Nephron progenitor cell (in vitro differentiated cells): ENCODE results near the gene GRID2.
"Not testable (repeated sequence)": the region's sequence is repeated elsewhere in the genome, so short reads cannot be mapped to it uniquely, and the experiment has no call there.

Source experiments
- DNase-seq: peaks from one replicate; pipeline ENCODE4 v3.0.0; 2021
- H3K27ac Mint-ChIP-seq: 2 replicates; pipeline ENCODE4 v1.8.0; 2021; ENCODE audit warnings: mild to moderate bottlenecking, moderate library complexity, mixed read lengths
- H3K27me3 Mint-ChIP-seq: 2 replicates; pipeline ENCODE4 v1.8.0; 2021; ENCODE audit warnings: mild to moderate bottlenecking, low read depth, mixed read lengths; ENCODE audit not compliant: poor library complexity
- H3K36me3 Mint-ChIP-seq: 2 replicates; pipeline ENCODE4 v1.8.0; 2021; ENCODE audit warnings: low read depth, mixed read lengths
- H3K4me1 Mint-ChIP-seq: 2 replicates; pipeline ENCODE4 v1.8.0; 2021; ENCODE audit warnings: mixed read lengths
- H3K4me3 Mint-ChIP-seq: 2 replicates; pipeline ENCODE4 v1.8.0; 2021; ENCODE audit warnings: mild to moderate bottlenecking, moderate library complexity, mixed read lengths
- H3K9me3 Mint-ChIP-seq: 2 replicates; pipeline ENCODE4 v1.8.0; 2021; ENCODE audit warnings: mild to moderate bottlenecking, moderate library complexity, mixed read lengths
- TF ChIP-seq, protein P1 (sequence below): fragments of 200-600 bp; sonication (generic); IDR thresholded peaks from 2 replicates; pipeline ENCODE4 v1.5.0; 2021; ENCODE audit warnings: antibody characterized with exemption

The GRID2 gene

DNA sequence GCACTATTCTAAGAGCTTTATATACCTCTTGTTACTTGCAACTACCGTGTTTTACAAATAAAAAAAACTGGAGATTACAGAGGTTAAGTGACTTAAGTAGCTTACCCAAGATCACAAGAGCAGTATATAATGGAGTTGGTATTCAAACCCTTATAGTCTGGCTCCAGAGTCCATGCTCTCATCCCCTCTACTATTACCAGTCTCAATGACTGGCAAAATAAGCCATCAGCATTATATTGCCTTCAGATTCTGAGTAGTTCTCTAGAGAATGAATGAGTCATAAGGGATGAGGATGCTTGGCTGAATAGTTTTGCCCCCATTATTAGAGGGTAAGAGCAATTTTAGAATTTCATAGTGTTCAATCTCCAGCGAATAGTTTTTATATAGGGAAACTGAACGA lies 1354.7 kb downstream of the GRID2 start:
- Mint-ChIP-seq H3K36me3 (no peaks in the 10 kb centered on the region), H3K27ac (no peak overlapping the region), H3K4me1 (no peaks in the 10 kb centered on the region), H3K27me3 (no peaks in the 10 kb centered on the region), H3K9me3 (no peaks in the 10 kb centered on the region), H3K4me3 (no peak overlapping the region)
- TF ChIP-seq, protein P1, sequence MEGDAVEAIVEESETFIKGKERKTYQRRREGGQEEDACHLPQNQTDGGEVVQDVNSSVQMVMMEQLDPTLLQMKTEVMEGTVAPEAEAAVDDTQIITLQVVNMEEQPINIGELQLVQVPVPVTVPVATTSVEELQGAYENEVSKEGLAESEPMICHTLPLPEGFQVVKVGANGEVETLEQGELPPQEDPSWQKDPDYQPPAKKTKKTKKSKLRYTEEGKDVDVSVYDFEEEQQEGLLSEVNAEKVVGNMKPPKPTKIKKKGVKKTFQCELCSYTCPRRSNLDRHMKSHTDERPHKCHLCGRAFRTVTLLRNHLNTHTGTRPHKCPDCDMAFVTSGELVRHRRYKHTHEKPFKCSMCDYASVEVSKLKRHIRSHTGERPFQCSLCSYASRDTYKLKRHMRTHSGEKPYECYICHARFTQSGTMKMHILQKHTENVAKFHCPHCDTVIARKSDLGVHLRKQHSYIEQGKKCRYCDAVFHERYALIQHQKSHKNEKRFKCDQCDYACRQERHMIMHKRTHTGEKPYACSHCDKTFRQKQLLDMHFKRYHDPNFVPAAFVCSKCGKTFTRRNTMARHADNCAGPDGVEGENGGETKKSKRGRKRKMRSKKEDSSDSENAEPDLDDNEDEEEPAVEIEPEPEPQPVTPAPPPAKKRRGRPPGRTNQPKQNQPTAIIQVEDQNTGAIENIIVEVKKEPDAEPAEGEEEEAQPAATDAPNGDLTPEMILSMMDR = no peak
- no peak for DNase-seq

DNA sequence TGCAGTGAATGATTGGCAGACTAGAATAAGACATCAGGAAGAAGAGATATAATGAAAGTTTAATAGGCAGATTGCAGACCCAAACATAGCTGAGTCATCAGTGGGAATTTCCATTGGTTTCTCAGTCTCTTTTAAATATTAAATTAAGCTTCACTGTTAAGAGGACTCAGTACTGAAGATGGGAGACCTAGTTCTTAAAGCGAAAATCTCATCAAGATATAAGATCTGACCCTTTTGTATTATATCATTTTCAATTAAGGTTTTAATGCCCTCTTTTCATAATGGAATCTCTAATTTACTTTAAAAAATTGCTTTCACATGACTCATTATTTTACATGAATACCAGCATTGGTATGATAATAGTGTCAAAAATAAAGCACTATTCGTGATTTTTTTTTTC lies 1355.9 kb downstream of the GRID2 start:
- Mint-ChIP-seq H3K27ac (no peak overlapping the region), H3K36me3 (no peaks in the 10 kb centered on the region), H3K9me3 (no peaks in the 10 kb centered on the region), H3K27me3 (peaks cover 7% of the 10 kb centered on the region), H3K4me3 (no peak overlapping the region), H3K4me1 (no peaks in the 10 kb centered on the region)
- no peak for DNase-seq
- TF ChIP-seq, protein P1 = no peak

DNA sequence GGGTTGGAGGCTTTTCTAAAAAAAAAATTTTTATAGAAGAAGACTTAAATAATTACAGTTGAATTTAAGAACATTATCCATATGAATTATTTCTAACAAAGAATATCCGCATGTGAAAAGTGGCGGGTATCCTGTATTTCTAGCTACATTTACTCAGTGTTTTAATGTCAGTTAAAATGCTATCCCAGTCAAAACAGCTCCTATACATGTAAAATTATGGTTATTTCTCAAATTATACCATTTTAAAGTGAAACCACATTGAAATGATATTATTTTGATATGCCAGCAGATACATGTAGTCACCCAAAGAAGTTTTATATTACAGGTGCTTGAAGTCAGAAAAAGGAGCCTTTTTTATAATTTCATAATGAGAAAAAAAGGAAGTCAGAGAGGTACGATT lies 1356.3 kb downstream of the GRID2 start:
- TF ChIP-seq, protein P1 = no peak
- Mint-ChIP-seq H3K4me3 (no peak overlapping the region), H3K27ac (no peak overlapping the region), H3K27me3 (peaks cover 8% of the 10 kb centered on the region), H3K4me1 (no peaks in the 10 kb centered on the region), H3K36me3 (no peaks in the 10 kb centered on the region), H3K9me3 (no peaks in the 10 kb centered on the region)
- no peak for DNase-seq

DNA sequence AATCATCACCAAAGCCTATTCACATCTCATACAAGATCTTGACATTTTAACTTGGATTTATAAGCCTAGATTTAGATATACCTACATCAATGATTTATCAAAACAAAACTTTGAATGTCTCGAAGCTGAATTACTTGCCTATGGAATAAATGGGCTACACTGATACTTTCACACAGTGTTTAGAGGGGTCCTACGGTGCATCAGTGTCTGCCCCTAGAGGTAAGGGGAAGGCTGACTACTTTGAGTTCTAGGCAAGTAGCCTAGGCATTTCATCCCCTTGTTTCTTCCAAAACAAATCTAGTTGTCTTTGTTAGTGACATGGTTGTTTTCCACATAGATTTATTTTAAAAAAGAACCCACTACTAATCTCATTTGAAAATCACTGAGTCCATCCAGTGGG lies 1366.7 kb downstream of the GRID2 start:
- no peaks in the 10 kb centered on the region for H3K36me3 Mint-ChIP-seq
- H3K27ac Mint-ChIP-seq = no peak overlapping the region
- no peak for DNase-seq
- TF ChIP-seq, protein P1 = no peak
- no peaks in the 10 kb centered on the region for H3K4me1 Mint-ChIP-seq
- peaks cover 3% of the 10 kb centered on the region for H3K27me3 Mint-ChIP-seq
- no peak overlapping the region for H3K4me3 Mint-ChIP-seq
- H3K9me3 Mint-ChIP-seq = no peaks in the 10 kb centered on the region

DNA sequence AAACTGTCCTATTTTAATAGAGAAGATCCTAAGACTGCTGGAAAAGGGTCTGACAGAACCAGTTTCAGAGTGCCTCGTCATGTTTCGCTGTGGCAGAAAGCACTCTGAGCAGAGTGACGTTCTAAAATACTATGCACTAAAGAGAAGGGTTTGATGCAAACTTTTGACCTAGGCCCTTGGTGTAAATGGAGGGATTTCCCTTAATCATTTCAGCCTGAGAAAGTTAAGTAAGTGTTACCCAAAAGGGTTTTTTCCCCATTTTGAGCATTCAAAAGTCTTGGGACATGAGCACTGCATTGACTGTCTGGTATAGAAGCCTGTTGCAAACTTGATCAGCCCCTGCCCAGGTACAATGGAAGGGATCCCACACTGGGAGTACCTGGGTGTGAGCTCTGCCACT lies 1367.3 kb downstream of the GRID2 start:
- Mint-ChIP-seq H3K36me3 (no peaks in the 10 kb centered on the region), H3K9me3 (peaks cover 5% of the 10 kb centered on the region), H3K4me1 (no peaks in the 10 kb centered on the region), H3K4me3 (no peak overlapping the region), H3K27me3 (peaks cover 3% of the 10 kb centered on the region), H3K27ac (no peak overlapping the region)
- no peak for DNase-seq
- TF ChIP-seq, protein P1 = no peak

DNA sequence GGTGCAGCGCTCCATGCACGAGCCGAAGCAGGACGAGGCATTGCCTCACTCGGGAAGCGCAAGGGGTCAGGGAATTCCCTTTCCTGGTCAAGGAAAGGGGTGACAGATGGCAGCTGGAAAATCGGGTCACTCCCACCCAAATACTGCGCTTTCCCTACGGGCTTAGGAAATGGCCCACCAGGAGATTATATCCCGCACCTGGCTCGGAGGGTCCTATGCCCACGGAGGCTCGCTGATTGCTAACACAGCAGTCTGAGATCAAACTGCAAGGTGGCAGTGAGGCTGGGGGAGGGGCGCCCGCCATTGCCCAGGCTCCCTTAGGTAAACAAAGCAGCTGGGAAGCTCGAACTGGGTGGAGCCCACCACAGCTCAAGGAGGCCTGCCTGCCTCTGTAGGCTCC lies 1373.2 kb downstream of the GRID2 start:
- H3K36me3 Mint-ChIP-seq, DNase-seq, H3K27me3 Mint-ChIP-seq, H3K4me1 Mint-ChIP-seq, H3K27ac Mint-ChIP-seq, H3K4me3 Mint-ChIP-seq: not testable (repeated sequence)
- H3K9me3 Mint-ChIP-seq = peaks cover 18% of the 10 kb centered on the region
